IPS DF 4.7 (cell line): ENCODE results near the gene FIS1.
"Not testable (repeated sequence)": the region's sequence is repeated elsewhere in the genome, so short reads cannot be mapped to it uniquely, and the experiment has no call there.

Experiments
- DNase-seq: peaks from one replicate; pipeline ENCODE4 v3.0.0-alpha.2; 2013; ENCODE audit warnings: low spot score; ENCODE audit errors: extremely low read depth

Gene FIS1

DNA sequence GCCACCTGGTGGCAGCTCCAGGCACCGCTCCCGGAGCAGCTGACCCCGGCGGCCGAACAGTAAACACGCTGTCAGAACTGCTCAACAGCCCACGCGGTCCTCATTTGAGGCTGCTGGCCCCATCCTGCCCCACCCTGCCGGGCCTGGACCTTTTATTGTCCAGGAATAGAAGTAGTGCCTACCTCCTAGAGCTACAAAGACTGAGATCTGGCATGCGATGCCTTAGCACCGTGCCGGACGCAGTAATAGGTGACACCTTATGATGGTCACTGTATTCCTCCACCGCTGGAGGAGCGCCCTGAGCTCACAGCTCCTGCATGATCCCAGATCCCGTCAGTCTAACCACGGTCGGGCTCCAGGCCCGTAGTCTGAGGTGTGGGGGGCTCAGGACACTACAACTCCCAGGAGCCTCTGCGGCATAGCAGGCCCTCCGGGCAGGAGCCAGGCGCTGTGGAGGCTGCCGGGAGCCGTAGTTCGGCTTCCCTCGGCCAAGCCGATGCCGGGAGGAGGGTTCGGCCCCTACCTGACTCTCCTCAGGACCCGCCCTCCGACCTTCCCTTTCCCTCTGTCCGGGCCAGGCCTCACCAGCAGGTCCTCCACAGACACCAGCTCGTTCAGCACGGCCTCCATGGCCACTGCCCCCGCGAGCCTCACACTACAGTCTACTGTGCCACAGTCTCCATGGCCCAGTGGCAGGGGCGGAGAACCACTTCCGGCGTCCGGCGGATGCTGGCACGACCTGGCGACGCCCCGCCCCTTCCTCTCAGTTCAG lies at the start of gene FIS1:
TSS of gene FIS1 (minus strand) at position 707 of the 772 bp plus-strand sequence. CDS start at position 630, 77 bp downstream.
- DNase-seq: peak; percentile 68

DNA sequence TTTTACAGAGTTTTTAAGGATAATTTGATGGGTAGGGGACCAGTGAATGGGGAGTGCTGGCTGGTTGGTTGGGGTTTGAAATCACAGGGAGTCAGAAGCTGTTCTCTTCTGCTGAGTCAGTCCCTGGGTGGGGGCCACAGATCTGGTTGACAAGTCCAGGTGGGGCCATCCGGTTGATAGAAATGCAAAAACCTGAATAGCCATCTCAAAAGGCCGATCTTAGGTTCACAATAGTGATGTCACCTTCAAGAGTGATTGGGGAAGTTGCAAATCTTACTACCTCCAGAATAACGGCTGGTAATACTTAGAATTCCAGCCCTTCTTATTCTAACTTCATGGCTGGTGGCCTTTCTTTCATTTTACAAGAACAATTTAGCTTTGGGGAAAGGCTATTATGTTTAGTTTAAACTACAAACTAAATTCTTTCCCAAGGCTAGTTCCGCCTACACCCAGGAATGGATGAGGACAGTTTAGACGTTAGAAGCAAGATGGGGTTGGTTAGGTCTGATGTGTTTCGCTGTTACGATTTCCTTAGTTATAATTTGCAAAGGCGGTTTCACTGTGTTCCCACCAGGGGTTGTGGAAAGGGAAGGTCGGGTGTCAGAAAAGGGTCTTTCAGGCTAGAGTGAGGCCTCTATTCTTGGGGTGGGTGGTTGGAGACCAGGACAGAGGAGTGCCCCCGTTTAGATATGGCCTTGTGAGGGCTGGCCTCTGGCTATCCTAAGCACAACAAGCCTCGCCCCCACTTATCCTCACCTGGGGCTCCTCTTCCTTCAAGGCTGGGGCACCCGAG lies 49.4 kb upstream of the FIS1 start:
- DNase-seq: peak; percentile 99

DNA sequence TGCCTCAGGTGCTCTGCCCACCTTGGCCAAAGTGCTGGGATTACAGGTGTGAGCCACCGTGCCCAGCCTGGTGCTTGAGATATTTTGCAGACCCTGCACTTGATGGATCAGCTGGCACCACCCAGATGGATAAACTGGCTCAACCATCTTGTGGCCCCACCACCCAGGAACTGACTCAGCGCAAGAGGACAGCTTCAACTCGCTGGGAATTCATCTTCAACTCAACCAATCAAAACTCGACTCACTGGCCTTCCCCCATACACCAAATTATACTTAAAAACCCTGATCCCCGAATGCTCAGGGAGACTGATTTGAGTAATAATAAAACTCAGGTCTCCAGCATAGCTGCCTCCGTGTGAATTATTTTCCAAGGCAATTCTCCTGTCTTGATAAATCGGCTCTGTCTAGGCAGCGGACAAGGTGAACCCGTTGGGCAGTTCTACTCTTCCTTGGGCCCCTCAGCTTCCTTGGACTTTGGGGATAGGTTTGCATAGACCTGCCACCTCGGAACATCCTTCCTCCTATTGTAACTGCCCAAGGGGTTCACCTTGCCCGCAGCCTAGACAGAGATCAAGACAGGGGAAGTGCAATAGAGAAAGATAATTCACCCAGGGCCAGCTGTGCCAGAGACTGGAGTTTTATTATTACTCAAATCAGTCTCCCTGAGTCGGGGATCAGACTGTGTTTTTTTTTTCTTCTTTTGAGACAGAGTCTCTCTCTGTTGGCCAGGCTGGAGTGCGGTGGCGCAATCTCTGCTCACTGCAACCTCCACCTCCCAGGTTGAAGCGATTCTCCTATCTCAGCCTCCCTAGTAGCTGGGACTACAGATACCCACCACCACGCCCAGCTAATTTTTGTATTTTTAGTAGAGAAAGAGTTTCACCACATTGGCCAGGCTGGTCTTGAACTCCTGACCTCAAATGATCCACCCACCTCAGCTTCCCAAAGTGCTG lies 48.5 kb upstream of the FIS1 start:
- DNase-seq: not testable (repeated sequence)

DNA sequence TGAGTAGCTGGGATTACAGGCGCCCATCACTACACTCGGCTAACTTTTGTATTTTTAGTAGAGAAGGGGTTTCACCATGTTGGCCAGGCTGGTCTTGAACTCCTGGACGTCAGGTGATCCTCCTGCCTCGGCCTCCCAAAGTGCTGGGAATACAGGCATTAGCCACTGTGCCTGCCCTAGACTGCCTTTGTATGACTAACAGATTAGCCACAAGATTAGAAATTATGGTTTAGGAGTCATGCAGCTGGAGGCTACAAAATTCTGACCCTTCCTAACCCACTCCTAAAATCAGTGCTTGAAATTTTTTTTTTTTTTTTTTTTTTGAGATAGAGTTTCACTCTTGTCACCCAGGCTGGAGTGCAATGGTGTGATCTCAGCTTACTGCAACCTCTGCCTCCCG lies 47.7 kb upstream of the FIS1 start:
- not testable (repeated sequence) for DNase-seq

DNA sequence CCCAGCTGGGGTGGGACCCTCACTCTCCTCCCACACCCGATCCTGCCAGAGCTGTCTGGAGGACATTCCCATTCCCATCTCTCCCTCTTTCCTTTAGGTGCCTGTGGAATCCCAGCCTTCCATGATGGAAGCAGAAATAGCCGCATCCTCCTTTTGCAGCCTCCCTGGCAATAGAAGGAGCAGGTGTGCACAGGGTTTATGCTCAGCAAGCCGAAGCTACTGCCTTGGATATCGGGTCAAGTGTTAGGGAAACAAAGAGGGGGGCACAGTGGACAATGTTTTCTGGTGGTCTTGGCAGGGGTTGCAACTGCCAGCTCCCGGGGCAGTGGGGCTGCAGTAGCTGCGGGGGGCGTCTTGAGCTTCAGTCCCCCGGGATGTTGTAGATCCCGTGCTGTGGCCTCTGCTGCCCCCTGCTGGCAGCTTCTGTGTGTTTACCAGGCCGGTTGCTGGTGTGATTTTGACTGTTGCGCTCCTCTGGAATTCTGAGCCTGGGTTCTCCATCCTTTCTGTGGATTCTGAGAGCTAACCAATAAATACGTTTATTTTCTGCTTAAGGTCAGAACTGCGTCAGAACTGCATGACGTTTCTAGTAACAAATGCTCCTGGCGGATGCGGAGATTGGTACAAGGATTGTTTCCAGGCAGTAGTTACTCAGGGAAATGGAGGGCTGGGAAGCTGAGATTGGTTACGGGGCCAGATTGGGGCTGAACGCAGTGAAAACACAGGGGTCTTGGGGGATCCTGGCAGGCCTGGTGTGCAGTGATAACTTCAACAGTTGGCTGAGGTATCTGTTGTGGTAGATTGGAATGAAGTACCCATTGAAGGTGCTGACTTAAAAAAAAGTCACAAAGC lies 45.5 kb upstream of the FIS1 start:
- not testable (repeated sequence) for DNase-seq

DNA sequence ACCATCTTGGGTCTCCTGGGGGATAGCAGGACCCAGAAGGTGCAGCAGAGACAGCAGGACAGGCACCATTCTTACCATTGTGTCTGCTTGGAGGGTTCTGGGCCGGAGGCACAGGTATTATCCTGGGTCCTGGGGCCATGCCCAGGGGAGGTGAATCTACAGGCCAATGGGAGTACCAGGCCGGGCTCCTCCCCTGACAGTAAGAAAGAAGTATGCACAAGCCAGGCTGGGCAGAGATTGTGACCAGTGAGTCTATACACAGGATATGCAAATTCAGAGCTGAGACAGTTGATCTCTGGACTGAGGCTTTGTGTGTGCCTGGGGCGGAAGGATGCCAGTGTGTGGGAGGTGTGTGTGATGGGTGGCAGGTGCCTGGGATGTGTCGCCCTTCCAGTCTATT lies 44.8 kb upstream of the FIS1 start:
- not testable (repeated sequence) for DNase-seq

DNA sequence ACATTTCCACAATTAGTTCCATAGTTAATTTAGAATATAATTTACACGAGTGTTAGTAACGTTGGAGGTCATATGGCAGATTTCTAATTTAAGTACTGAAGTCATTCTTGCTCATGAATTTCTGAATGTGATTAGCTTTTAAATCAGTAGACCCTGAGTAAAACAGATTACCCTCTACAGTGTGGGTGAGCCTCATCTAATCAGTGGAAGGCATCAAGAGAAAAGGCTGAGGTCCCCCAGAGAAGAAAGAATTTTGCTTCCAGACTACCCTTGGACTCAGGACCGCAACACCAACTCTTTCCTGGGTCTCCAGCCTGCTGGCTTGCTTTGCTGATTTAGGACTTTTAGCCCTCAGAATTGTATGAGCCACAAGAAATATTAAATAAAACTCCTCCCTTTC lies 43.6 kb upstream of the FIS1 start:
- no peak for DNase-seq

DNA sequence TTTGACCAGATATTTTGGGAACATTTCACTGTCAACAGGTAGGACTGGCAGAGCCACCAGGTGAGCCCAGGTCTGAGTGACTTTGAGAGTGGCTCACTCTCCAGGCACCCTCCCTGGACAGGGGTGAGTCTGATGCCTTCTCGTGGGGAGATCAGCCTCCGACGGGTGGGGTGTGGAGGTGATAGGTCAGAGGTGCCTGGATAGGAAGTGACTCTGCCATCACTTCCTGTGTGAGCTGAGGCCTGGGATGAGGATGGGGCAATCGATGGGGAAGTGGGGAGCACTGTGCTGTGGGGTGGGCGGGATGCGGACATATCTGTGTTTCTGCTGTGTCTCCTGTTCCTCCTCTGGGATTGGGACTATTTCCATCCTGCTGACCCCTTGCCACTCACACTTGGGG lies 42.2 kb upstream of the FIS1 start:
- DNase-seq: no peak

DNA sequence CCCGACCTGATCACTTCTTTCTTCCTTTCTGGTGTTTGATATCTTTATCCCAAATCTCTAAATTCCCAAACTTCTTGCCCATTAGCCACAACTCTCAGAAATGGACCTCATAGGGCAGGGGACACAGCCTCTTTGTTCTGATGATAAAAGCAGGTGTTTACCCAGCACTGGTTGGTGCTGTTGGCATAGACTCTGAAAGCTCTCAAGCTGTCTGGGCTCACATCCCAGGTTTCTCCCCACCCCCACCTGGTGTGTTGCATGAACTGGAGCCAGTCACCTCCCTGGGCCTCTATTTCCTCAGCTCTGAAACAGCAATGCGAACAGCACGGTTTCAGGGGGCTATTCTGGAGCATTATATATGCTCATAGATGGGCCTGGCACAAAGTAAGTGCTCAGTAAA lies 41.0 kb upstream of the FIS1 start:
- not testable (repeated sequence) for DNase-seq

DNA sequence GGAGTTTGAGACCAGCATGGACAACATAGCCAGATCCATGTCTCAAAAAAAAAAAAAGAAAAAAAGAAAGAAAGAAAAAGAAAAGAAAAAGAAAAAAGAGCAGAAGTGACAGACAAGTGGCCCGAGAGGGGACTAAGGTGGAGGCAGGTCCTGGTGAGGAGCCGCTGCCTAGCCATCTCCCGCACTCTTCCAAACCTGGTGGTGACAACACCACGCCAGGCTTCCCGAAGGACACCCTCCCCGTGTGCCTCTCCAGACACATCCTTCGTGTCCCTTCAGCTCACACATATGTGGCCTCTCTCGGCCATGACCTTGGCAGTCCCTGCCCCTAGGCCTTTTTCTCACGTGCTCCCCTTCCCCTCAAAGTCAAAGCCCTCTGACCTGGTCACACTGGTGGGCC lies 40.3 kb upstream of the FIS1 start:
- DNase-seq: no peak

DNA sequence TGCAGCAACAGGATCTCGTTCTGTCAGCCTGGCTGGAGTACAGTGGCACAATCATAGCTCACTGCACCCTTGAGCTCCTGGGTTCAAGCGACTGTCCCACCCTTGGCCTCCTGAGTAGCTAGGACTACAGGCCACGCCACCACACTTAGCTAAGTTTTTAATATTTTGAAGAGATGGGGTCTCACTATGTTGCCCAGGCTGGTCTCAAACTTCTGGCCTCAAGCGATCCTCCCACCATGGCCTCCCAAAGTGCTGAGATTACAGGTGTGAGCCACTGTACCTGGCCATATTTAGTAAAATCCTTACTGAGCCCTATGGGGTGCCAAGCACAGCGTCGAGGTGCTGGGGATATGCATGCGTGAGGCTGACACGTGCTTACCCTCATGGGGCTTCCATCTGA lies 36.0 kb upstream of the FIS1 start:
- DNase-seq: not testable (repeated sequence)

DNA sequence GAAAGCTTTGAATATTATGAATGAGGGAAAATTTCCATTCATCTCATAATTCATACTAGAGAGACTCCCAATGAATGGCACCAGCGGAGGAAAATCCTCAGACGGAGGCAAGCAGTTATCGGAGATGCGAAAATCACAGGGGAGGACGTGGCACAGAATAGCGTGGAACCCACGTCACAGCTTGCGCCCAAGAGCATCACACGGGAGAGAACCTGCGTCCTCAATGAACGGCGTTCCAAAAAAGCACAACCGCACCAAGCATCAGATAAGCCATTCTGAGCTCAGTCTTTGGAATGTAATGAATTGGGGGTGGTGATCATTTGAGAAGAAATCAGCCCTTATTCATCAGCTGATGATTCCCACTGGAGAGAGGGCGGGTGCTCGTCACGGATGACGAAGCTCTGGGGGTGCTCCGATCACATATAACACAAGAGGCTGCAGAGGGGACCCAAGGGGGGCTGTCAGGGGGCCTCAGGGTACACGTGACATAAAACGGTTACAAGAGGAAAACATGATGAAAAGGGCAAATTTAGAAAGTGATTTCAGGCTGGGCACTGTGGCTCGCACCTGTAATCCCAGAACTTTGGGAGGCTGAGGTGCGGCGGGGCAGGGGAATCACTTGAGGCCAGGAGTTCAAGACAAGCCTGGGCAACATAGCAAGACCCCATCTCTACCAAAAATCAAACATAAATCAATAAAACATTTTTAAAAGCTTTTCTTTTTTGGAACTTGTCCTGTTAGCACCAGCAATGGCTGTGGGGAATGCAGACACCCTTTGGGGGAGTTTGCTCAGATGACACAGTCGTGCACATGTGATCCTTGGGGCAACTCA lies 33.8 kb upstream of the FIS1 start:
- DNase-seq: no peak

DNA sequence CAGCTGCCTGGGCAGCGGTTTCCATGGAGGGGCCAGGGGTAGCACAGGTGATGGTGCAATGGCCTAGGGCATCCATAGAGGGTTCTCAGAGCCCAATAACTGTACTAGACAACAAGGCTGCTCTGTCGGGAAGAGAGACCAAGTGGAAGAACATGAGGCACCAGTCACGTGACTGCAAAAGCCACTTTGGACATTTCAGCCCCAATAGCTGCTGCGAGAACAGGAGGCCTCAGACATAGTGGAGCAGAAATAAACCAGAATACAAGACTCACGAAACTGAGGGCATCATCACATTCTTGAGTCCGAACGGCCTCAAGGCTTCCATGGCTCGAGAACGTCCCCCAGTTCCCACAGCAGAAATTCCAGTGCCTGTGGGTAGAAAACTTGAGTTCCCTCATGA lies 32.3 kb upstream of the FIS1 start:
- DNase-seq: no peak

DNA sequence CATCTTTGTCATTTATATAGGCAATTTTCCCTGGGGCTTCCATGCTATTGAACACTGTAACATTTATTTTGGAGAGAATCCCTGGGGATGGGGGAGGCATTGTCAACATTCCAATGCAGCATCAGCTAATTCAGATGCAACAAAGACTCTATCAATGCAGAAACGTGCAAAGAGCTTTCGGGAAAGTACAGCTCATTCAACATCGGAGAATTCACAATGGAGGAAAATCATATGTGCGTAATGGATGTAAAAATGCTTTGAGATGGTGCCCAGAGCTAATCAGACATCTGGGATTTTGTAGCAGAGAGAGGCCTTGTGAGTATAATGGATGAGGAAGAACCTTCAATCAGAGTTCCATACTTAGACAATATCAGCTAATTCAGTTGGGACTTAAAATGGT lies 28.3 kb upstream of the FIS1 start:
- no peak for DNase-seq

DNA sequence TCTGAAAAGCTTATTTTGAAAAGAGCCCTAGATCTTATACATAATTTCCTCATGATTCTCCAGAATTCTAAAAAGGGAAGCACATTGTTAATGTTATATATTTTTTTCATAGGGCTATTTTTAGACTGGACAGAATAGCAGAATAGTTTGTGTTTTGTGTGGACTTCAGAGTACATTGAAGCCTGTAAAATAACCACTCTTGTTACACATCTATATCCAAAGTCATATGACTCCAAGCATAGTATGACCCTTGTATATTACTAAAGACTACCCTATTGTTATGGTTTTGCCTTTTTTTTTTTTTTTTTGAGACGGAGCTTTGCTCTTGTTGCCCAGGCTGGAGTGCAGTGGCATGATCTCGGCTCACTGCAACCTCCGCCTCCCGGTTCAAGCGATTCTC lies 26.1 kb upstream of the FIS1 start:
- DNase-seq: no peak

DNA sequence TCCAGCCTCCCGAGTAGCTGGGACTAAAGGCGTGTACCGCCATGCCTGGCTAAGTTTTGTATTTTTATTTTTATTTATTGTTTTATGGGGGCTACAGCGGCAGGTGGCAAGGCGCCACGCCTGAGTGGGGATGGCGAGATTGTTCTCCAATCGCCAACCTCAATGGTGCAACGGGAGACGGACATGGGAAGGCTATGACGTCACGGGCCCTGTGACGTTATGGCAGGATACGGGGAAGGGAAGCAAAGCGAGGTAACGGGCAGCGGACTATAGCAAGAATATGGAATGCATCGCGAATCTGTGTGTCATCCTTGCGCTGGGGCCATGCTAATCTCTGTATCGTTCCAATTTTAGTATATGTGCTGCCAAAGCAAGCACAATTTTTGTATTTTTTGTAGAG lies 24.8 kb upstream of the FIS1 start:
- DNase-seq: no peak

DNA sequence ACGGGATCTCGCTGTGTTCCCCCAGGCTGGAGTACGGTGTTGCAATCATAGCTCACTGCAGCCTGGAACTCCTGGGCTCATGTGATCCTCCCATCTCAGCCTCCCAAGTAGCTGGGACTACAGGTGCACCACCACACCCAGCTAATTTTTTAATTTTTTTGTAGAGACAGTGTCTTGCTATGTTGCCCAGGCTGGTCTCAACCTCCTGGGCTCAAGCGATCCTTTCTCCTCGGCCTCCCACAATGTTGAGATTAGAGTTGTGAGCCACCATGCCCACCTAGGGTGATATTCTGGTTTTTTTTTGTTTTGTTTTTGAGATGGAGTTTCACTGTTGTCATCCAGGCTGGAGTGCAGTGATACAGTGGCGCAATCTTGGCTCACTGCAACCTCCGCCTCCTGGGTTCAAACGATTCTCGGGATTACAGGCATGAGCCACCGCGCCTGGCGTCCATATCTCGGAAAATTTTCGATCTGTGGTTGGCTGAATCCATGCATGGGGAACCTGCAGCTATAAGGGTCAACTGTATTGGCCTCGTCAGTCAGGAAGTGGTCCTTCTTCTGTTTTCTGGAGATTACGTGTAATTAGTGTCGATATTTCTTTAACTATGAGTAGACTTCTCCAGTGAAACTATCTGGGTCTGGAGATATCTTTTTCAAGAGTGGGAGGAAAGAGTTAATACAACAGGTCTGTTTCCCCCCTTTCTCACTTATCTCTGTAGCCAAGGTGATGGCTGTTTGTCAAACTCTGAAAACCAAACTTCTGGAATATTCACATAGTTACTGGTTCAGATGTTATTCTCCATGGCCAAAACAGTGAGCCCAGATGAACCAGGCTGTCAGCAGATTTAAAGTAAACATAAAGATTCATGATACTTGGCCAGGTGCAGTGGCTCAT lies 21.0 kb upstream of the FIS1 start:
- DNase-seq: no peak

DNA sequence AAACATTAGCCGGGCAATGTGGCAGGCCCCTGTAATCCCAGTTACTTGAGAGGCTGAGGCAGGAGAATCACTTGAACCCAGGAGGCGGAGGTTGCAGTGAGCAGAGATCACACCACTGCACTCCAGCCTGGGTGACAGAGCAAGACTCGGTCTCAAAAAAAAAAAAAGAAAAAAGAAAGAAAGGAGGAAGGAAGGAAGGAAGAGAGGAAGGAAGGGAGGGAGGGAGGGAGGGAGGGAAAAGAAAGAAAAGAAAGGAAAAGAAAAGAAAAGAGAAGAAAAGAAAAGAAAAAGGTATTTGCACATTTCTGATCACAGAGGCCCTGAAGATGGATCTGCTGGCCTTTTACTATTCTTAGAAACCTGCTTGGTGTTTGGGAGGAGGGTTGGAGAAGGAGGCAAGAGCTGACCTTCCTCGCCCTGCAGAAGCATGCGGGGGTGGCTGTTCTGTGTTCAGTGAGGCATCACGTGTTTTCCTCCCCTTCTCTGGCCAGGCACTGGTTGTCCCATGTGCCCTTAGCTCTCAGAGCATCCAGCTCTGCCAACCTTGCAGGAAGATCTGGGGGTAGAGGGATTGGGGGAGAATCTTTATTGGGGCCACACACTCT lies 19.3 kb upstream of the FIS1 start:
- DNase-seq: not testable (repeated sequence)
